OCI-LY3 (cell line): ENCODE results near the gene SYNE2.

ENCODE experiments used
- H2AFZ ChIP-seq: fragments of 200-600, 300-600 bp; shearing (Covaris generic); 2 replicates; pipeline ENCODE4 v1.6.0; 2014; ENCODE audit warnings: antibody characterized with exemption, low read depth, low read length
- H3K27ac ChIP-seq: fragments of 200-600, 300-600 bp; sonication (generic); 2 replicates; pipeline ENCODE4 v1.5.1; 2014; ENCODE audit warnings: mild to moderate bottlenecking, low read length, moderate library complexity, mixed read lengths
- H3K27me3 ChIP-seq: fragments of 200-600, 300-600 bp; sonication (generic); 2 replicates; pipeline ENCODE4 v1.6.1; 2014; ENCODE audit warnings: low read depth, low read length, mixed read lengths
- H3K36me3 ChIP-seq: fragments of 200-600, 300-600 bp; sonication (generic); replicated peaks from 2 replicates; pipeline ENCODE3; 2014; ENCODE audit warnings: low read depth, low read length, mixed read lengths
- H3K4me1 ChIP-seq: fragments of 300-600, 200-600 bp; sonication (generic); 2 replicates; pipeline ENCODE4 v1.6.1; 2014; ENCODE audit warnings: low read length, mixed read lengths
- H3K4me2 ChIP-seq: fragments of 200-600, 300-600 bp; sonication (generic); 2 replicates; pipeline ENCODE4 v1.6.1; 2014; ENCODE audit warnings: low read length, mixed read lengths
- H3K4me3 ChIP-seq: fragments of 300-600, 200-600 bp; sonication (generic); 2 replicates; pipeline ENCODE4 v1.5.1; 2014; ENCODE audit warnings: antibody characterized with exemption, mild to moderate bottlenecking, low read length, moderate library complexity
- H3K79me2 ChIP-seq: fragments of 300-600, 200-600 bp; shearing (Covaris generic); 2 replicates; pipeline ENCODE4 v1.6.1; 2014; ENCODE audit warnings: mild to moderate bottlenecking, low read length, mixed read lengths
- H3K9ac ChIP-seq: fragments of 300-600, 200-600 bp; shearing (Covaris generic); 2 replicates; pipeline ENCODE4 v1.6.0; 2014; ENCODE audit warnings: mild to moderate bottlenecking, low read length, moderate library complexity
- H3K9me3 ChIP-seq: fragments of 200-600, 300-600 bp; shearing (Covaris generic); 2 replicates; pipeline ENCODE4 v1.6.1; 2014; ENCODE audit warnings: low read length, mixed read lengths; ENCODE audit not compliant: insufficient read depth
- H4K20me1 ChIP-seq: fragments of 200-600, 300-600 bp; sonication (generic); 2 replicates; pipeline ENCODE4 v1.6.1; 2016; ENCODE audit warnings: low read length, mixed read lengths; ENCODE audit not compliant: insufficient read depth
- EZH2phosphoT487 ChIP-seq: fragments of 200-600 bp; shearing (Covaris generic); IDR thresholded peaks from 2 replicates; pipeline ENCODE4 v1.6.1; 2018; ENCODE audit warnings: antibody characterized with exemption, mixed run types, low read depth
- TF ChIP-seq, protein P1 (sequence below): fragments of 200-600, 300-600 bp; sonication (generic); IDR thresholded peaks from 2 replicates; pipeline ENCODE4 v1.5.1; 2014; ENCODE audit warnings: antibody characterized with exemption, low read length, low read depth

The SYNE2 gene

DNA sequence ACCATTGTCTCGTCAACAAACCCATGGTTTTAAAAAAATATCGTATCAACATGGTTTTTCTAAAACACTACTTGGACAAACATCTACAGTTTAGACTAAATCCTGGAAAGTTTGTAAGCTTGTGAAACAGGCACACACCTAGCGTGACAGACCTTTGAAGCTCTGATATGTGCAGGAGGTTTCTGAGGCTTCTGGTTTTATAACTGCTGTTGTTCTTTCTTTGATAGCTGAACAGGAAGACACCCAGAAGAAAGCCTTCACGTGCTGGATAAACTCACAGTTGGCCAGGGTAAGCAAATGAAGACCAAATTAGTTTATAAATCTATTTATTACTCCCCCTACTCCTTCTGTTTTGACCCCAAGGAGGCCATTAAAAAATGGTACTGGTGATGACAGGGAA is 87.6 kb downstream of the SYNE2 start:
- no peaks in the 10 kb centered on the region for H3K27me3 ChIP-seq
- no peaks in the 10 kb centered on the region for H3K36me3 ChIP-seq
- no peaks in the 10 kb centered on the region for H3K79me2 ChIP-seq
- H3K27ac ChIP-seq, result no peak overlapping the region
- H3K9ac ChIP-seq, result no peak overlapping the region
- H4K20me1 ChIP-seq, result no peaks in the 10 kb centered on the region
- H3K9me3 ChIP-seq, result no peaks in the 10 kb centered on the region
- H3K4me3 ChIP-seq, result no peak overlapping the region
- H3K4me2 ChIP-seq, result no peak overlapping the region
- peaks cover 7% of the 10 kb centered on the region for H3K4me1 ChIP-seq
- no peak overlapping the region for H2AFZ ChIP-seq
- TF ChIP-seq, protein P1, sequence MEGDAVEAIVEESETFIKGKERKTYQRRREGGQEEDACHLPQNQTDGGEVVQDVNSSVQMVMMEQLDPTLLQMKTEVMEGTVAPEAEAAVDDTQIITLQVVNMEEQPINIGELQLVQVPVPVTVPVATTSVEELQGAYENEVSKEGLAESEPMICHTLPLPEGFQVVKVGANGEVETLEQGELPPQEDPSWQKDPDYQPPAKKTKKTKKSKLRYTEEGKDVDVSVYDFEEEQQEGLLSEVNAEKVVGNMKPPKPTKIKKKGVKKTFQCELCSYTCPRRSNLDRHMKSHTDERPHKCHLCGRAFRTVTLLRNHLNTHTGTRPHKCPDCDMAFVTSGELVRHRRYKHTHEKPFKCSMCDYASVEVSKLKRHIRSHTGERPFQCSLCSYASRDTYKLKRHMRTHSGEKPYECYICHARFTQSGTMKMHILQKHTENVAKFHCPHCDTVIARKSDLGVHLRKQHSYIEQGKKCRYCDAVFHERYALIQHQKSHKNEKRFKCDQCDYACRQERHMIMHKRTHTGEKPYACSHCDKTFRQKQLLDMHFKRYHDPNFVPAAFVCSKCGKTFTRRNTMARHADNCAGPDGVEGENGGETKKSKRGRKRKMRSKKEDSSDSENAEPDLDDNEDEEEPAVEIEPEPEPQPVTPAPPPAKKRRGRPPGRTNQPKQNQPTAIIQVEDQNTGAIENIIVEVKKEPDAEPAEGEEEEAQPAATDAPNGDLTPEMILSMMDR, result no peak
- no peak for TF ChIP-seq EZH2phosphoT487

DNA sequence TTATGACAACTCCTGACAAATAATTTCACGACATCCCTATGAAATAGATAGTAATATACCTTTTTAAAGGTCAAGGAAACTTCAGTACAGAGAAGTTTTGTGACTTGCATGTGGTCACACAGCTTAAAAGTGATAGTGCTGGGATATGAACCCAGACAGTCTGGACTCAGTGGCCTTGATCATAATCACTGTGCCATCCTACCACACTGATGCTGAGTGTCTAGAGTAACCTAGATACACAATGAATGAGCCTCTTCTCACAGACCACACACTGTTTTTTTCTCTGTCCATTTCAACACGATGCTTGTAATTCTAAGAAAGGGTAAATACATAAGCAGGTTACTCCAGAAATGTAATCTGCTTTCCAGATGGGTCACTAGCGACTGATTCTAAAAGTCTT is 88.2 kb downstream of the SYNE2 start:
- no peak for TF ChIP-seq EZH2phosphoT487
- TF ChIP-seq, protein P1, result no peak
- Histone ChIP-seq H3K4me2 (no peak overlapping the region), H3K36me3 (no peaks in the 10 kb centered on the region), H3K4me1 (peaks cover 7% of the 10 kb centered on the region), H3K4me3 (no peak overlapping the region), H3K9me3 (no peaks in the 10 kb centered on the region), H4K20me1 (no peaks in the 10 kb centered on the region), H2AFZ (no peak overlapping the region), H3K9ac (no peak overlapping the region), H3K27ac (no peak overlapping the region), H3K79me2 (no peaks in the 10 kb centered on the region), H3K27me3 (no peaks in the 10 kb centered on the region)

DNA sequence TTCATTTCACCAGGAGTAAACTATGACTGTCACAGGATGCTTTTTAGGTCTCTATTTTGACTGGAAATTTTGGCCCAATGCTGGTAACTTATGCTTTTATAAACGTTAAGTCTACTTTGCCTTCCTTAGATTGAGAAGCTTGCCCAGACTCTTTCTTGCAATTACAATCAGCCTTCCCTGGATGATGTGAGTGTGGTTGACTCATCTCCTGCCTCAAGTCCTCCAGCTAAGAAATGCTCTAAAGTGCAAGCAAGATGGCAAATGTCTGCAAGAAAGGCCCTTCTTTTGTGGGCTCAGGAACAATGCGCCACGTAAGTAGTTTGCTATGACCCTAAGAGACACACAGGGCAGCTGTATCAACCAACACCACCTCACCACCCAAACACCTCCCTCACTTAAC is 96.9 kb downstream of the SYNE2 start:
- H3K4me3 ChIP-seq, result no peak overlapping the region
- H3K27me3 ChIP-seq, result no peaks in the 10 kb centered on the region
- no peak overlapping the region for H3K9ac ChIP-seq
- no peaks in the 10 kb centered on the region for H3K4me1 ChIP-seq
- no peaks in the 10 kb centered on the region for H3K79me2 ChIP-seq
- H3K36me3 ChIP-seq, result no peaks in the 10 kb centered on the region
- no peak overlapping the region for H2AFZ ChIP-seq
- H4K20me1 ChIP-seq, result no peaks in the 10 kb centered on the region
- no peak overlapping the region for H3K4me2 ChIP-seq
- no peak overlapping the region for H3K27ac ChIP-seq
- no peak for TF ChIP-seq EZH2phosphoT487
- TF ChIP-seq, protein P1, result no peak
- no peaks in the 10 kb centered on the region for H3K9me3 ChIP-seq

DNA sequence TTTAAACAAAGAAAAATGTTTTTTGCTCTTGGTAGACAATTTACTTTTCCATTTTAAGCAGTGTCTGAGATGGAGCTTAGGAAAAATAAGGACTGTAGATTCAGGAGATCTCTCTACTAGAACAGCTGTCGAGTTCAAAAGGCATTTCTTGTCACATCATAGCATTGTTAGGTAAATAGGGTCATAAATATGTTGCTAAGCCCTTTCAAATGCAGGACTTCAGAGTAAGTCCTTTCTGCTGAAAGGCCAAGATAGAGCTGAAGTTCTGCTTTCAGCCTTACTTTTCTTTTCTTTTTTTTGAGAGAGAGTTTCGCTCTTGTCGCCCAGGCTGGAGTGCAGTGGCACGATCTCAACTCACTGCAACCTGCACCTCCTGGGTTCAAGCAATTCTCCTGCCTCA is 98.2 kb downstream of the SYNE2 start:
- H4K20me1 ChIP-seq, result no peaks in the 10 kb centered on the region
- no peak overlapping the region for H3K9ac ChIP-seq
- no peak overlapping the region for H3K27ac ChIP-seq
- TF ChIP-seq, protein P1, result no peak
- no peak for TF ChIP-seq EZH2phosphoT487
- H3K79me2 ChIP-seq, result no peaks in the 10 kb centered on the region
- H3K9me3 ChIP-seq, result no peaks in the 10 kb centered on the region
- no peaks in the 10 kb centered on the region for H3K4me1 ChIP-seq
- H3K27me3 ChIP-seq, result no peaks in the 10 kb centered on the region
- H2AFZ ChIP-seq, result no peak overlapping the region
- no peak overlapping the region for H3K4me3 ChIP-seq
- H3K36me3 ChIP-seq, result no peaks in the 10 kb centered on the region
- no peak overlapping the region for H3K4me2 ChIP-seq
